GM19099 (cell line): ENCODE results near the gene LRRC32.

Source experiments
- POLR2A ChIP-seq: IDR thresholded peaks from 3 replicates; pipeline ENCODE4 v1.6.1; 2011; ENCODE audit warnings: low read depth; ENCODE audit not compliant: insufficient read length; ENCODE audit errors: extremely low read depth

The LRRC32 gene

GRCh38 chr11:76656050-76656531 is 14.5 kb downstream of the LRRC32 start:
- no peak for TF ChIP-seq POLR2A

DNA sequence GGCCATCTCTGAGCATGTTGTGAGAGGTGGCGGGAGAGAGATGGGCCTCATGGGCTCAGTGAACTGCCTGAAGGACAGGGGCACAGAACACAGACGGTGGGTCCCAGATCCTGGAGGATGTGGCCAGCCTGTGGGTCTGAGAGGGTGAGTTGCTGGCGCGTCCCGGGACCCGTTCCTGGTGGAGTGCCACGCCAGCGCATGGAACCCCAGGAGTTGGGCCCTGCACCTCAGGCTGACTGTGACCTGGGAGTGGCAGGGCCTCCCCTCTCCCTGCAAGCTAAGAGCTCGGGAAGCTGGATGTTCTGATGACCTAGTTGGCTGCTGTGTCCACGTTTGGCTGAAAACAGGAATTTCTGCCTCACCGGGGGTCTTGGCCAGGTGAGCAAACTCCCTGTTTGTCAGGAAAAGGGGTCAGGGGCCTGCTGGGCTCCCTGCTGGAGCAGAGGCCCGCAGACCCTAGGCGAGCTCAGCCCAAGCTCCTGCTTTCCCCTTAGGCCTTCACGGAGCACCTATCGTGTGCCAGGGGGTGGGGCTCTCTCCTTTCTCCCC is 15.0 kb downstream of the LRRC32 start:
- no peak for TF ChIP-seq POLR2A

DNA sequence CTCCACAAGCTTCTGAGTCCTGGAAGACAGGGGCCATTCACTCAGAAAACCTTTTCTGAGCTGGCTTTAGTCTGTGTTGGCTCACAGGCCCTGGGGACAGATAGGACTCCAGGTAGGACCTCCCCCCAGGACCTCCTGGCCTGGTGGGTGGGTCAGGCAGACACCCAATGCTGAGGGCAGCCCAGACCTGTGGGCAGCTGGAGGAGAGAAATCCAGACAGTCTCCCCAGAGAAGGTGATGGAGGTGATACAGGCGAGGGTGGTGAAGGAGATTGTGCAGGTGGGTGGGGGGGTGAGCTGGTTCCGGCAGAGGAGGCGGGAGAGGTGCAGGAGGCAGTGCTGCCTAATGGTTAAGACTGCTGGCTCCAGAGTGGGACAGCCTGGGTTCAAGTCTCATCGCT is 15.6 kb downstream of the LRRC32 start:
- no peak for TF ChIP-seq POLR2A

DNA sequence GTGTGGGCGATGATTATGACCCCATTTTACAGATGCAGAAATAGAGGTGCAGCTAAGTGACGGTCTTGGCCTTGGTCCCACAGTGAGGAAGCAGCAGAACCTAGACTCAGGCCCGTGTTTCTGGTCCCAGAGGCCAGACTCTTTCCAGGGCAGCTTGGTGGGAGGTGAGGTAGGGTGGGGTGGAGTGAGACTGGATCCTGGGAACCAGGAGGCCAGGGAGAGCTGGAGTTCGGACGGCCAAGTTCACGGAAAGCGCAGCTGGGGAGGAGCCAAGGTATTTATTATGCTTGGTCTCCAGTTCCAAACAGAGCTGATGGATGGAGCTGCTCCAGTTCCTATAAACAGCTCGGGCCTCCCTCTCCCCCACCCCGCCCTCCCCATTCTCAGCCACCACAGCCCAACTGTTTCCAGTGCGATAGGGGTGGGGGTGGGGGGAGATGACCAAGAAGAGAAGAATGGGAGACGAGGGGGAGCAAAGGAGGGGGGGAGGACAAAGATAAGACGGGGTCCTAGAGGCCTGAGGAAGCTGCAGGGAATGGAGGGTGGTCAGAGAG is 16.2 kb downstream of the LRRC32 start:
- TF ChIP-seq POLR2A, result no peak

DNA sequence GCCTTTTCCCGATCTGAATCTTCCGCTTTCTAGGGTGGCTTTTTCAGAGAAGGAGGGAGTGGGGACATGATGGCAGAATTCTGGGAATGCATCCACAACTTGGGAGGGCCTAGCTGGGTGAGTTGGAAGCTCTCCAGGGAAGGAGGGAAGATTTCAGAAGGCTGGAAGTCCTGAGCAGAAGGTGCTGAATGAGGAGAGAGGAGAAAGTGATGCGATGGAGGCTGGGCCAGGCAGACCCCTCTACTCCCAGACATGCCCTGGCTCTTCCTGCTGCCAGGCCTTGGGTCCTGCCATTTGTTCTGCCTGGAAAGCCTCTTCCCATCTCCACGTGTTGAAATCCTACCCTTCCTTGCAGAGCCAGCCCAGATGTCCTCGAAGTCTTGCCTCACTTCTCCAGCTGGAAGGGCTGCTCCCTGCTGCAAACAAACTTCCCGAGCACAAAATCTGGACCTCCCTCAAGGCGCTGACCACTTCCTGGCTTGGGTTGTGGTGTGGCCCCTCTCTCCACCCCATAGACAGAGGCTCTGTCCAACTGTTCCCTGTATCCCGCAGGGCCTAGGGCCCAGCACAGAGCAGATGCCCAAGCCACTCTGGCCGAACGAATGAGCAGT is 16.8 kb downstream of the LRRC32 start:
- TF ChIP-seq POLR2A, result no peak

DNA sequence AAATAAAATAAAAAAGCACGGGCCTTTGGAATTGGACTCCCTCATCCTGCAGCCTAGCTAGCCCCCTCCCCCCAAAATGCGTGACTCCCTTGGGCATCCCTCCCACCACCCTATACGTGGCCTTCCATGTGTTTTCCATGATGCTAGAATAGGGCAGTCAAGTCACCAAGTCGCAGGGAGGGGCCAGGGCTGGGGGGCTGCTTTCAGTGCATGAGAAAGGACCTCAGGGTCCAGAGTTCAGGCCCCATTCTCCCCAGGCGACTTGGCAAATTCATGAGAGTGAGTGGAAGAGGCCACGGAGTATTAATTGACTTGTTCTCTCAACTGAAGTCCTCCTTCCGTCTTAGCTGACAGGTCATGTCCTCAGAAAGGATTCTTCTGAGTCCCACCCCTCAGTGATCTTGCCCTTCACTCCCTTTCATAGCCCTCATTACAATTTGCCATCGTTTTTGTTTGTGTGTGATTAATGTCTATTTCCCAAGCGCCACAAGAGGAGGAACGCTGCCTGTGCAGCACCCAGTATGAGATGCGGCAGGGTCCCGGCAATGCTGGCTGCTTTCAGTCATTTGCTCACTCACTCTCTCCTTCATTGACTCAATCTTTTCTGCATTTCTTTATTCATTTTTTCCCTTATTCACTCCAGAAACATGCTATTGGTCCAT is 17.4 kb downstream of the LRRC32 start:
- no peak for TF ChIP-seq POLR2A

GRCh38 chr11:76649851-76650372 is 20.6 kb downstream of the LRRC32 start:
- TF ChIP-seq POLR2A, result no peak

DNA sequence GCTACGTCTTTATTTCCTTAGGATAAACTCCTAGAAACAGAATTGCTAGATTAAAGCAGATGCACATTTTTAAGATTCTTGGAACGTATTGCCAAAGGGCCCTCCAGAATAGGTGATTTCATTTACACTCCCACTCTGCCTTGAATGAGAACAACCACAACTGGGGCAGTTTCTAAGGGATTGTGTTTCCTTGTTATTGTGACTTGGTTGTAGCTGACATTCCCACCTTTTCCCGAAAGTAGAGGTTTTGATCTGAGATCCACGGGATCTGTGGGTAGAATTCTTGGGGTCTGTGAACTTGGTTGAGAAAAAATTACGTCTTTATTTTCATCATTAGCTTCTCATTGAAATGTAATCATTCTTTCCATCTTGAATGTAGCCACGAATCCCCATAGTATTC is 21.5 kb downstream of the LRRC32 start:
- TF ChIP-seq POLR2A, result no peak

- no peak for TF ChIP-seq POLR2A
Observed at GRCh38 chr11:76648061-76648460, 22.5 kb downstream of the LRRC32 start.

DNA sequence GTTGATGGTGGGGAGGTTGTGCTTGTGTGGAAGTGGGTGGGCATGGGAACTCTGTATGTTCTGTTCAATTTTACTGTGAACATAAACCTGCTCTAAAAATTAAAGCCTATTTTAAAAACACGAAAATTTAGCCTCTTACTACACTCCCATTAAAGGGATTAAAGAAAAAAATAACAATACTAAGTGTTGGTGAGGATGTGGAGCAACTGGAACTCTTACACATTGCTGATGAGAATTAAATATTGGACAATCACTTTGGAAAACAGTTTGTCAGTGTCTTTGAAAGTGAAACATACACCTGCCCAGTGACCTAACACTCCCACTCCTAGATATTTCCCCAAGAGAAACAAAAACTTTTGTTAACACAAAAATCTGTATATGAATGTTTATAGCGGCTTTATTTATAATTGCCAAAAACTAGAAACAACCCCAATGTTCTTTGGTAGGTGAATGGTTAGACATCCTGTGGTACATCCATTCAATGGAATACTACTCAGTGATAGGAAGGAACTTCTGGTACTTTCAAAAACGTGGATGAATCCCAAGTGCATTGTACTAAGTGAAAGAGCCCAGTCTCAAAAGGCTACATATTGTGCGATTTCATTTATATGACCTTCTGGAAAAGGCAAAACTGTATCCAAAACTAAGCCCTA is 23.5 kb downstream of the LRRC32 start:
- TF ChIP-seq POLR2A, result no peak

- no peak for TF ChIP-seq POLR2A
Observed at GRCh38 chr11:76644591-76644990, 26.0 kb downstream of the LRRC32 start.

DNA sequence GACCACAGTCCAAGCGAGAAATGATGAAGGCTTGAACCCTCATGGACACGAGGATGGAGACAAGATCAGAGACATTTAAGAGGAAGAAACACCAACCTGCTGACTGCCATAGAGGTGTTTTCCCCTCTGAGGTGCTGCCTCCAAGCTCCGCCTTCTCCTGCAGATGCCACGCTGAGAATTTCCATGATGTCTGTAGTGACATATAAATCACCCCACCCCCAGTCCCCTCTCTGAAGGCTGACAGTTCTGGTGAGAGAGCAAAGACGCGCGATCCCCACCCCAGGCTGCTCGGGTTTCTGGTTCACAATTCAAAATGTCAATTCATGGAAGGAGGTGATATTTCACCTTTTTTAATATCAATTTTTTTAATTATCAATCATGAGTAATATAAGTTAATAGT is 28.2 kb downstream of the LRRC32 start:
- TF ChIP-seq POLR2A, result no peak

- TF ChIP-seq POLR2A, result no peak
Observed at GRCh38 chr11:76641905-76642304, 28.6 kb downstream of the LRRC32 start.

GRCh38 chr11:76640501-76640900 is 30.0 kb downstream of the LRRC32 start:
- TF ChIP-seq POLR2A, result no peak

DNA sequence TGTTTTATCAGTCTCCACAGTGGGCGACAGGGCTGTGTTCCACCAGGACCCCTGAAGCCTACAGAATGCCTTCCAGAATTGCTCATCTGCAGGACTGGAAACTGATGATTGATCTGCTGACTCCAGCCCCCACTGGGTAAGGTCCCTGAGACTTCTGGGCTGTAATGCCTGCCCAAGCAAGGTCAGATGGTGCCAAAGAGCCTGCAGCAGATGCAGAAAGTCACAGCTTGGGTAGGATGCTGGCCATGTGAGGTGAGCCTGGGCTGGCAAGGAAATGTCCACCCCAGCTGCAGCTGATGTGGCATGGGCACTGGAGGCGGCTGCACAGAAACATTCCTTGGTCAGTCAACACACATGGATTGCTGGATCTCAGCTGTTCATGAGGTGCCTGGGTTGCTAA is 30.9 kb downstream of the LRRC32 start:
- no peak for TF ChIP-seq POLR2A
